GM12878 (cell line): ENCODE data around the gene GMPPA. TPM values are rescaled to one million over a fixed set of nuclear protein-coding genes. Genes with fewer than 3 reads are reported as not detected.

Experiments used
- ATAC-seq: fragments of 200-7000 bp; cut with Tn5 transposase; 3 replicates; pipeline ENCODE4 v1.9.1; 2020; ENCODE audit warnings: mild to moderate bottlenecking, moderate library complexity
- BruUV-seq: library from RNA; stranded (reverse); fragments of 400-500 nt; replicated peaks from 2 replicates; lab custom pipeline; 2021; lab: Mats Ljungman, UMichigan
- CTCF ChIA-PET: fragments of 300-600 bp; sonication (Branson Sonifier 250); formaldehyde crosslinking; extraction: SDS; loops from one replicate; lab custom pipeline; 2021; ENCODE audit warnings: inconsistent platforms; lab: Yijun Ruan, JAX
- POLR2A ChIA-PET: fragments of 350-600 bp; formaldehyde crosslinking; extraction: SDS; loops from one replicate; lab custom pipeline; 2021; ENCODE audit warnings: inconsistent platforms; lab: Charles Lee
- RAD21 ChIA-PET: fragments of 300-600 bp; sonication (Branson Sonifier 250); formaldehyde crosslinking; loops from one replicate; lab custom pipeline; 2023; ENCODE audit warnings: antibody characterized with exemption; ENCODE audit not compliant: unreplicated experiment; lab: Charles Lee
- SMC1A ChIA-PET: fragments of 300-600 bp; sonication (Branson Sonifier 250); formaldehyde crosslinking; loops from one replicate; lab custom pipeline; 2023; ENCODE audit not compliant: unreplicated experiment, uncharacterized antibody; lab: Charles Lee
- DNase-seq: peaks from one replicate; pipeline ENCODE4 v3.0.0-alpha.2; 2011; ENCODE audit warnings: low read depth, low spot score
- FAIRE-seq: peaks from 3 replicates; lab custom pipeline; 2011; peaks lifted over from hg19 to GRCh38; lab: Jason Lieb, UNC
- H2AFZ ChIP-seq: 2 replicates; pipeline ENCODE4 v1.6.0; 2011; ENCODE audit warnings: low read depth, low read length, control low read depth; ENCODE audit not compliant: control insufficient read depth
- H3K27ac ChIP-seq: 2 replicates; pipeline ENCODE4 v1.5.1; 2011; ENCODE audit warnings: control low read depth; ENCODE audit not compliant: control insufficient read depth, insufficient read depth
- H3K27me3 ChIP-seq, 2 experiments: replicated peaks in 1 of 2; 2 replicates each; pipeline versions ENCODE4 v1.6.0 to v1.6.1; 2011; ENCODE audit warnings: low read length in 1 of 2; ENCODE audit not compliant: control insufficient read depth in 2 of 2, insufficient read depth in 2 of 2
- H3K36me3 ChIP-seq, 2 experiments: 2 replicates each; pipeline ENCODE4 v1.5.1; 2011; ENCODE audit warnings: low read length in 1 of 2; ENCODE audit not compliant: control insufficient read depth in 2 of 2, insufficient read depth in 2 of 2
- H3K4me1 ChIP-seq: 2 replicates; pipeline ENCODE4 v1.6.1; 2011; ENCODE audit warnings: mild to moderate bottlenecking, low read length, moderate library complexity, mixed read lengths; ENCODE audit not compliant: control insufficient read depth, insufficient read depth
- H3K4me2 ChIP-seq: 2 replicates; pipeline ENCODE4 v1.6.0; 2011; ENCODE audit warnings: control low read depth; ENCODE audit not compliant: control insufficient read depth, insufficient read depth
- H3K4me3 ChIP-seq: fragments of 200-600 bp; sonication (generic); 2 replicates; pipeline ENCODE4 v1.5.1; 2016
- H3K79me2 ChIP-seq: 2 replicates; pipeline ENCODE4 v1.6.0; 2011; ENCODE audit warnings: low read length; ENCODE audit not compliant: control insufficient read depth, insufficient read depth
- H3K9ac ChIP-seq: 2 replicates; pipeline ENCODE4 v1.8.0; 2011; ENCODE audit warnings: low read length, control low read depth, mixed read lengths; ENCODE audit not compliant: control insufficient read depth, insufficient read depth
- H3K9me3 ChIP-seq: replicated peaks from 3 replicates; pipeline ENCODE4 v1.5.1; 2011; ENCODE audit warnings: mild to moderate bottlenecking, low read length; ENCODE audit not compliant: control insufficient read depth, insufficient read depth
- H4K20me1 ChIP-seq: 2 replicates; pipeline ENCODE4 v1.6.0; 2011; ENCODE audit not compliant: control insufficient read depth, insufficient read depth
- CHD2 ChIP-seq: IDR thresholded peaks from 2 replicates; pipeline ENCODE4 v1.6.1; 2011; ENCODE audit warnings: low read depth, low read length, improper control_type of control experiment, borderline replicate concordance
- HDAC6 ChIP-seq: fragments of 200-600 bp; sonication (generic); IDR thresholded peaks from one replicate; pipeline ENCODE4 v1.8.0; 2017; ENCODE audit warnings: antibody characterized with exemption; ENCODE audit not compliant: unreplicated experiment
- WGBS: methylation state at CpG from one replicate; pipeline ENCODE4 v1.1.6; 2016; ENCODE audit warnings: low lambda C conversion rate; ENCODE audit not compliant: insufficient replicate concordance, insufficient coverage; ENCODE audit errors: missing lambda C conversion rate; 5-methylcytosine and 5-hydroxymethylcytosine counted together
- in situ Hi-C: fragments of 300-500 bp; cut with MboI; formaldehyde crosslinking; loops from 9 replicates; pipeline ENCODE4 v1.14.3; 2018; ENCODE audit warnings: mixed read lengths
- intact Hi-C: fragments of 100-400 bp; cut with micrococcal nuclease; formaldehyde crosslinking; loops from one replicate; pipeline ENCODE4 v1.14.2; 2022; ENCODE audit not compliant: unreplicated experiment
- polyA plus RNA-seq, 11 experiments: library from polyadenylated mRNA; depleted of rRNA in 4 of 11; unstranded in 6 of 11; stranded (reverse) in 5 of 11; fragments of >200 nt; fragmentation: Nextera tagmentation in 4 of 11; fragmentation: Illumina TruSeq in 1 of 11; extraction: Ambion mirVana in 4 of 11; extraction: Trizol in 1 of 11; gene quantifications; 1 replicate in 1 of 11; 2 replicates in 10 of 11; pipeline versions ENCODE4 v1.2.1 to v1.2.3, GENCODE V29; 2011 to 2016; ENCODE audit warnings: inconsistent platforms in 2 of 11, missing spikeins in 2 of 11, low read depth in 1 of 11
- total RNA-seq, 4 experiments: library from RNA; depleted of rRNA in 3 of 4; stranded (reverse); fragments of >200 nt in 3 of 4; fragmentation: Illumina TruSeq in 1 of 4; extraction: Trizol in 1 of 4; gene quantifications; 2 replicates each; pipeline versions ENCODE4 v1.2.1 to v1.2.3, GENCODE V29; 2013 to 2021
- TF ChIP-seq, protein P1 (sequence below): fragments of 450-650 bp; IDR thresholded peaks from 2 replicates; pipeline ENCODE4 v1.6.1; 2017; ENCODE audit warnings: mild to moderate bottlenecking, moderate library complexity
- TF ChIP-seq, protein P2 (sequence below): fragments of 450-650 bp; conservative IDR thresholded peaks from 2 replicates; pipeline ENCODE4 v1.6.1; 2017; ENCODE audit warnings: mild to moderate bottlenecking, moderate library complexity
- TF ChIP-seq, protein P3 (sequence below): fragments of 450-650 bp; IDR thresholded peaks from 2 replicates; pipeline ENCODE4 v1.6.1; 2016; ENCODE audit warnings: mild to moderate bottlenecking
- TF ChIP-seq, protein P4 (sequence below): fragments of 450-650 bp; formaldehyde crosslinking; IDR thresholded peaks from 2 replicates; pipeline ENCODE4 v1.4.0; 2020; ENCODE audit warnings: mild to moderate bottlenecking, moderate library complexity

GMPPA gene
- total and polyA plus RNA-seq, 10 of the 15 experiments (the other 5 are each of a cell fraction or from before 2014, with no cell fraction given) = 1.9 to 83.2 (median 45.0) TPM

DNA sequence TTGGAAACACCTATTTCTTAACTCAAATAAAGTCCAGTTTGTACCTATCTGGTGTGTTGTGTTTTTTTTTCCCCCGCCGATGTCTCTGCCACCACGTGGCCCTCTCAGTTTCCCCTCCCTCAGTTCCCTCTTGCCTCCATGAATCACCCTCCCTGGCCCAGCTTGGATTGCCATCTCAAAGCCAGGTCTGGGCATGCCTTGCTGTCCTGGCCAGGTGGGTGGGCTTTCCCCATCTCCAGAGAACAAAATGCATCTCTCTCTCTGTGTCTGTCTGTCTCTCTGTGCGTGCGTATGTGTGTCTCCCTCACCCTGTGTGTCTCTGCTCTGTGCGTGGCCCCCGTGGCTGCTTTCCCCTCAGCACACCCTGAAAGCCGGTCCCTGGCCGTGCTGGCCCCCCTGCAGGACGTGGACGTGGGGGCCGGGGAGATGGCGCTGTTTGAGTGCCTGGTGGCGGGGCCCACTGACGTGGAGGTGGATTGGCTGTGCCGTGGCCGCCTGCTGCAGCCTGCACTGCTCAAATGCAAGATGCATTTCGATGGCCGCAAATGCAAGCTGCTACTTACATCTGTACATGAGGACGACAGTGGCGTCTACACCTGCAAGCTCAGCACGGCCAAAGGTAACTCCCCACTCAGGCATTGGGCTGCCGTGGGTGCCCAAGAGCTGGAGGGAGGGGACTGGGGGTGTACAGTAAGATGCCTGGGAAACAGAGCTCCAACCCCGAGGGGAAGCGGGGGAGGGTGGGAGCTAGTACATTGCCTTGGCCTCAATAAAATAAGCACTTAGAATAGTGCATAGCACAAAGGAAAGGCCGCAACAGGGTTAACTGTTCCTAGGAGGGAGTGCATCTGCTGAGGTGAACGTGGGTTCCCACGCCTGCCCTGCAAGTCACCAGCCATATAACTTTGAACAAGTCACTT lies 31.6 kb upstream of the GMPPA start:
- FAIRE-seq = no peak
- ChIA-PET SMC1A (no interaction called here), CTCF (no interaction called here), POLR2A (no interaction called here), RAD21 (no interaction called here)
- Histone ChIP-seq H3K27me3 (no peaks in the 10 kb centered on the region), H3K27ac (no peak overlapping the region), H3K4me1 (no peaks in the 10 kb centered on the region), H3K36me3 (no peaks in the 10 kb centered on the region), H3K9me3 (no peaks in the 10 kb centered on the region), H3K4me2 (no peak overlapping the region), H2AFZ (no peak overlapping the region), H3K4me3 (no peak overlapping the region), H3K79me2 (no peaks in the 10 kb centered on the region), H4K20me1 (no peaks in the 10 kb centered on the region), H3K9ac (no peak overlapping the region)
- in situ Hi-C loops (no loop called here), intact Hi-C loops (no loop called here)
- whole genome bisulfite sequencing = 31% methylated on average over 25 of the region's 28 CpGs
- no peak for ATAC-seq
- BruUV-seq = no TSS peak
- no peak for DNase-seq
- TF ChIP-seq CHD2 (no peak), HDAC6 (no peak)
- TF ChIP-seq, protein P1, sequence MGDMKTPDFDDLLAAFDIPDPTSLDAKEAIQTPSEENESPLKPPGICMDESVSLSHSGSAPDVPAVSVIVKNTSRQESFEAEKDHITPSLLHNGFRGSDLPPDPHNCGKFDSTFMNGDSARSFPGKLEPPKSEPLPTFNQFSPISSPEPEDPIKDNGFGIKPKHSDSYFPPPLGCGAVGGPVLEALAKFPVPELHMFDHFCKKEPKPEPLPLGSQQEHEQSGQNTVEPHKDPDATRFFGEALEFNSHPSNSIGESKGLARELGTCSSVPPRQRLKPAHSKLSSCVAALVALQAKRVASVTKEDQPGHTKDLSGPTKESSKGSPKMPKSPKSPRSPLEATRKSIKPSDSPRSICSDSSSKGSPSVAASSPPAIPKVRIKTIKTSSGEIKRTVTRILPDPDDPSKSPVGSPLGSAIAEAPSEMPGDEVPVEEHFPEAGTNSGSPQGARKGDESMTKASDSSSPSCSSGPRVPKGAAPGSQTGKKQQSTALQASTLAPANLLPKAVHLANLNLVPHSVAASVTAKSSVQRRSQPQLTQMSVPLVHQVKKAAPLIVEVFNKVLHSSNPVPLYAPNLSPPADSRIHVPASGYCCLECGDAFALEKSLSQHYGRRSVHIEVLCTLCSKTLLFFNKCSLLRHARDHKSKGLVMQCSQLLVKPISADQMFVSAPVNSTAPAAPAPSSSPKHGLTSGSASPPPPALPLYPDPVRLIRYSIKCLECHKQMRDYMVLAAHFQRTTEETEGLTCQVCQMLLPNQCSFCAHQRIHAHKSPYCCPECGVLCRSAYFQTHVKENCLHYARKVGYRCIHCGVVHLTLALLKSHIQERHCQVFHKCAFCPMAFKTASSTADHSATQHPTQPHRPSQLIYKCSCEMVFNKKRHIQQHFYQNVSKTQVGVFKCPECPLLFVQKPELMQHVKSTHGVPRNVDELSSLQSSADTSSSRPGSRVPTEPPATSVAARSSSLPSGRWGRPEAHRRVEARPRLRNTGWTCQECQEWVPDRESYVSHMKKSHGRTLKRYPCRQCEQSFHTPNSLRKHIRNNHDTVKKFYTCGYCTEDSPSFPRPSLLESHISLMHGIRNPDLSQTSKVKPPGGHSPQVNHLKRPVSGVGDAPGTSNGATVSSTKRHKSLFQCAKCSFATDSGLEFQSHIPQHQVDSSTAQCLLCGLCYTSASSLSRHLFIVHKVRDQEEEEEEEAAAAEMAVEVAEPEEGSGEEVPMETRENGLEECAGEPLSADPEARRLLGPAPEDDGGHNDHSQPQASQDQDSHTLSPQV = no peak
- TF ChIP-seq, protein P2, sequence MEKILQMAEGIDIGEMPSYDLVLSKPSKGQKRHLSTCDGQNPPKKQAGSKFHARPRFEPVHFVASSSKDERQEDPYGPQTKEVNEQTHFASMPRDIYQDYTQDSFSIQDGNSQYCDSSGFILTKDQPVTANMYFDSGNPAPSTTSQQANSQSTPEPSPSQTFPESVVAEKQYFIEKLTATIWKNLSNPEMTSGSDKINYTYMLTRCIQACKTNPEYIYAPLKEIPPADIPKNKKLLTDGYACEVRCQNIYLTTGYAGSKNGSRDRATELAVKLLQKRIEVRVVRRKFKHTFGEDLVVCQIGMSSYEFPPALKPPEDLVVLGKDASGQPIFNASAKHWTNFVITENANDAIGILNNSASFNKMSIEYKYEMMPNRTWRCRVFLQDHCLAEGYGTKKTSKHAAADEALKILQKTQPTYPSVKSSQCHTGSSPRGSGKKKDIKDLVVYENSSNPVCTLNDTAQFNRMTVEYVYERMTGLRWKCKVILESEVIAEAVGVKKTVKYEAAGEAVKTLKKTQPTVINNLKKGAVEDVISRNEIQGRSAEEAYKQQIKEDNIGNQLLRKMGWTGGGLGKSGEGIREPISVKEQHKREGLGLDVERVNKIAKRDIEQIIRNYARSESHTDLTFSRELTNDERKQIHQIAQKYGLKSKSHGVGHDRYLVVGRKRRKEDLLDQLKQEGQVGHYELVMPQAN = no peak
- TF ChIP-seq, protein P3, sequence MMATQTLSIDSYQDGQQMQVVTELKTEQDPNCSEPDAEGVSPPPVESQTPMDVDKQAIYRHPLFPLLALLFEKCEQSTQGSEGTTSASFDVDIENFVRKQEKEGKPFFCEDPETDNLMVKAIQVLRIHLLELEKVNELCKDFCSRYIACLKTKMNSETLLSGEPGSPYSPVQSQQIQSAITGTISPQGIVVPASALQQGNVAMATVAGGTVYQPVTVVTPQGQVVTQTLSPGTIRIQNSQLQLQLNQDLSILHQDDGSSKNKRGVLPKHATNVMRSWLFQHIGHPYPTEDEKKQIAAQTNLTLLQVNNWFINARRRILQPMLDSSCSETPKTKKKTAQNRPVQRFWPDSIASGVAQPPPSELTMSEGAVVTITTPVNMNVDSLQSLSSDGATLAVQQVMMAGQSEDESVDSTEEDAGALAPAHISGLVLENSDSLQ = no peak
- TF ChIP-seq, protein P4, sequence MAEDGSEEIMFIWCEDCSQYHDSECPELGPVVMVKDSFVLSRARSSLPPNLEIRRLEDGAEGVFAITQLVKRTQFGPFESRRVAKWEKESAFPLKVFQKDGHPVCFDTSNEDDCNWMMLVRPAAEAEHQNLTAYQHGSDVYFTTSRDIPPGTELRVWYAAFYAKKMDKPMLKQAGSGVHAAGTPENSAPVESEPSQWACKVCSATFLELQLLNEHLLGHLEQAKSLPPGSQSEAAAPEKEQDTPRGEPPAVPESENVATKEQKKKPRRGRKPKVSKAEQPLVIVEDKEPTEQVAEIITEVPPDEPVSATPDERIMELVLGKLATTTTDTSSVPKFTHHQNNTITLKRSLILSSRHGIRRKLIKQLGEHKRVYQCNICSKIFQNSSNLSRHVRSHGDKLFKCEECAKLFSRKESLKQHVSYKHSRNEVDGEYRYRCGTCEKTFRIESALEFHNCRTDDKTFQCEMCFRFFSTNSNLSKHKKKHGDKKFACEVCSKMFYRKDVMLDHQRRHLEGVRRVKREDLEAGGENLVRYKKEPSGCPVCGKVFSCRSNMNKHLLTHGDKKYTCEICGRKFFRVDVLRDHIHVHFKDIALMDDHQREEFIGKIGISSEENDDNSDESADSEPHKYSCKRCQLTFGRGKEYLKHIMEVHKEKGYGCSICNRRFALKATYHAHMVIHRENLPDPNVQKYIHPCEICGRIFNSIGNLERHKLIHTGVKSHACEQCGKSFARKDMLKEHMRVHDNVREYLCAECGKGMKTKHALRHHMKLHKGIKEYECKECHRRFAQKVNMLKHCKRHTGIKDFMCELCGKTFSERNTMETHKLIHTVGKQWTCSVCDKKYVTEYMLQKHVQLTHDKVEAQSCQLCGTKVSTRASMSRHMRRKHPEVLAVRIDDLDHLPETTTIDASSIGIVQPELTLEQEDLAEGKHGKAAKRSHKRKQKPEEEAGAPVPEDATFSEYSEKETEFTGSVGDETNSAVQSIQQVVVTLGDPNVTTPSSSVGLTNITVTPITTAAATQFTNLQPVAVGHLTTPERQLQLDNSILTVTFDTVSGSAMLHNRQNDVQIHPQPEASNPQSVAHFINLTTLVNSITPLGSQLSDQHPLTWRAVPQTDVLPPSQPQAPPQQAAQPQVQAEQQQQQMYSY = no peak
